Fibroblast of lung (primary cell): ENCODE data around the gene ELP4. TPM values are rescaled to one million over a fixed set of nuclear protein-coding genes. Genes with fewer than 3 reads are reported as not detected.

Source experiments
- DNase-seq, 2 donors: peaks; one replicate each; pipeline versions ENCODE4 v3.0.0 to v3.0.0-alpha.2; 2010; ENCODE audit warnings: low read depth in 2 of 2
- H2AFZ ChIP-seq: 2 replicates; pipeline ENCODE4 v1.5.1; 2012; ENCODE audit warnings: low read length, control low read depth, inconsistent platforms
- H3K27ac ChIP-seq: 2 replicates; pipeline ENCODE4 v1.5.1; 2011; ENCODE audit warnings: low read length, control low read depth; ENCODE audit not compliant: insufficient read depth
- H3K27me3 ChIP-seq: 2 replicates; pipeline ENCODE4 v1.5.1; 2011; ENCODE audit warnings: mild to moderate bottlenecking, low read length; ENCODE audit not compliant: control insufficient read depth, insufficient read depth
- H3K36me3 ChIP-seq: 2 replicates; pipeline ENCODE4 v1.5.1; 2011; ENCODE audit warnings: low read length; ENCODE audit not compliant: control insufficient read depth, insufficient read depth
- H3K4me1 ChIP-seq: 2 replicates; pipeline ENCODE4 v1.5.1; 2011; ENCODE audit warnings: low read length; ENCODE audit not compliant: control insufficient read depth, insufficient read depth; ENCODE audit errors: extremely low read depth
- H3K4me2 ChIP-seq: 2 replicates; pipeline ENCODE4 v1.5.1; 2011; ENCODE audit warnings: low read length, control low read depth; ENCODE audit not compliant: insufficient read depth; ENCODE audit errors: extremely low read depth
- H3K4me3 ChIP-seq, 4 experiments: fragments of 200-600 bp in 1 of 4; sonication (generic) in 1 of 4; replicated peaks in 1 of 4; 2 replicates each; pipeline ENCODE4 v1.5.1; 2011 to 2016; ENCODE audit warnings: low read length in 4 of 4, low read depth in 3 of 4, mild to moderate bottlenecking in 3 of 4, control low read depth in 2 of 4, inconsistent platforms in 1 of 4, mixed read lengths in 1 of 4; ENCODE audit not compliant: insufficient read depth in 1 of 4; ENCODE audit errors: control extremely low read depth in 1 of 4
- H3K79me2 ChIP-seq: 2 replicates; pipeline ENCODE4 v1.5.1; 2012; ENCODE audit warnings: mild to moderate bottlenecking, low read length, inconsistent platforms; ENCODE audit not compliant: control insufficient read depth, insufficient read depth
- H3K9ac ChIP-seq: 2 replicates; pipeline ENCODE4 v1.5.1; 2011; ENCODE audit warnings: mild to moderate bottlenecking, low read length, control low read depth; ENCODE audit not compliant: insufficient read depth
- H3K9me3 ChIP-seq: 2 replicates; pipeline ENCODE4 v1.5.1; 2012; ENCODE audit warnings: low read depth, low read length; ENCODE audit not compliant: control insufficient read depth, insufficient read depth
- H4K20me1 ChIP-seq: 2 replicates; pipeline ENCODE4 v1.5.1; 2011; ENCODE audit warnings: low read length; ENCODE audit not compliant: control insufficient read depth, insufficient read depth; ENCODE audit errors: extremely low read depth
- EZH2 ChIP-seq: IDR thresholded peaks from 2 replicates; pipeline ENCODE4 v1.5.1; 2012; ENCODE audit warnings: low read length, control low read depth, mild to moderate bottlenecking; ENCODE audit errors: missing control alignments
- polyA plus RNA-seq, 2 donors: library from polyadenylated mRNA; depleted of rRNA in 1 of 2; stranded (reverse) in 1 of 2; unstranded in 1 of 2; fragments of >200 nt; gene quantifications; 2 replicates each; pipeline ENCODE4 v1.2.1, GENCODE V29; 2011 to 2012; ENCODE audit warnings: missing spikeins in 1 of 2
- total RNA-seq: library from RNA; depleted of rRNA; stranded (reverse); fragments of >200 nt; gene quantifications from 2 replicates; pipeline ENCODE4 v1.2.1, GENCODE V29; 2014
- TF ChIP-seq, protein P1 (sequence below), 2 donors: IDR thresholded peaks in 1 of 2; conservative IDR thresholded peaks in 1 of 2; 1 replicate in 1 of 2; 2 replicates in 1 of 2; pipeline ENCODE4 v1.5.1; 2011 to 2012; ENCODE audit warnings: low read length in 2 of 2, control low read depth in 1 of 2, inconsistent platforms in 1 of 2, low read depth in 1 of 2, mild to moderate bottlenecking in 1 of 2

Gene ELP4
- total and polyA plus RNA-seq, 2 donors (not counting 1 experiment from before 2014, with no cell fraction given), result 11.7 to 13.1 TPM

DNA sequence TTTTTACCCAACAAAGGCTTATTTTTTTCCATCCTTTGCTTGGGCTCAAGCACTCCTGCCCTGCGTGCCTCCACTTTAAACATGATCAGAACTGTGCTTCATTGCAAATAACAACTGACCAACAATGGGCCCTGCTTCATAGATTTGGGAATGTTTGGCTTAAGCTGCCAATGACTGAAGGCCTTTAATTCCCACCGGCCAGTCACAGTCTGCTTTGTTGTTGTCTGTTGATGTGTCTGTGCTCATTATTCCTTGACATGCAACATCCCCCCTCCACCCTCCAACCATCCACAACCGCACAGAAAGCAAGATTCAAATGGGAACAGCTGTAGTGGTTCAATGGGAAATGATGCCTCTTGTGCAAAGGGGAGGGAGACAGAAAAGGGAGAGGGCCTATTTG is 278.5 kb downstream of the ELP4 start:
- Histone ChIP-seq H4K20me1 (no peaks in the 10 kb centered on the region), H3K27me3 (no peaks in the 10 kb centered on the region), H3K79me2 (no peaks in the 10 kb centered on the region), H3K27ac (no peak overlapping the region), H2AFZ (no peak overlapping the region), H3K4me3 (no peak overlapping the region), H3K36me3 (no peaks in the 10 kb centered on the region), H3K4me2 (no peak overlapping the region), H3K9me3 (no peaks in the 10 kb centered on the region), H3K9ac (no peak overlapping the region), H3K4me1 (no peaks in the 10 kb centered on the region)
- no peak for DNase-seq
- TF ChIP-seq, protein P1, sequence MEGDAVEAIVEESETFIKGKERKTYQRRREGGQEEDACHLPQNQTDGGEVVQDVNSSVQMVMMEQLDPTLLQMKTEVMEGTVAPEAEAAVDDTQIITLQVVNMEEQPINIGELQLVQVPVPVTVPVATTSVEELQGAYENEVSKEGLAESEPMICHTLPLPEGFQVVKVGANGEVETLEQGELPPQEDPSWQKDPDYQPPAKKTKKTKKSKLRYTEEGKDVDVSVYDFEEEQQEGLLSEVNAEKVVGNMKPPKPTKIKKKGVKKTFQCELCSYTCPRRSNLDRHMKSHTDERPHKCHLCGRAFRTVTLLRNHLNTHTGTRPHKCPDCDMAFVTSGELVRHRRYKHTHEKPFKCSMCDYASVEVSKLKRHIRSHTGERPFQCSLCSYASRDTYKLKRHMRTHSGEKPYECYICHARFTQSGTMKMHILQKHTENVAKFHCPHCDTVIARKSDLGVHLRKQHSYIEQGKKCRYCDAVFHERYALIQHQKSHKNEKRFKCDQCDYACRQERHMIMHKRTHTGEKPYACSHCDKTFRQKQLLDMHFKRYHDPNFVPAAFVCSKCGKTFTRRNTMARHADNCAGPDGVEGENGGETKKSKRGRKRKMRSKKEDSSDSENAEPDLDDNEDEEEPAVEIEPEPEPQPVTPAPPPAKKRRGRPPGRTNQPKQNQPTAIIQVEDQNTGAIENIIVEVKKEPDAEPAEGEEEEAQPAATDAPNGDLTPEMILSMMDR (conservative IDR thresholded peaks at IDR 0.05 in 1 of 2, IDR thresholded peaks at IDR 0.05 in 1 of 2; ENCODE audit: low read depth in 1 of 2, low read length in 2 of 2), result no peak
- no peak for TF ChIP-seq EZH2

DNA sequence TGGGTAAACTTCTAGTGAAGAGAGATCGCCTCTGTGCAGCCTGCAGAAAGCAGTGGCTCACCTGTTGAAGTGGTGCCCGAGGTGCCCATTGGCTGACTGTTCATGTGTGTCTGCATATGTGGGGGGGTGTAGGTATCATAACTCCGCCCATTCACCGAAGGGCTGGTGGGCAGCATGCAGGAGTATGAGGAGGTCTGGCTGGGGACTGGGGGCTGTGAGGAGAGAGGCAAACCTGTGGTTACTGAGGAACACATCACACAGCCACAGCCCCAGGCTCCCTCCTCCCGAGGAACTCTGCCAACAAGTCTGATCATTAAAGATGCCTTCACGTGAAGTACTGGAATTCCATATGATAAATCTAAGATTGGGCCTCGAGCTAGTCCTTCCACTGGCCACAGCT is 281.1 kb downstream of the ELP4 start:
- no peak overlapping the region for H3K4me3 ChIP-seq
- no peak for DNase-seq
- H3K27ac ChIP-seq, result no peak overlapping the region
- no peak overlapping the region for H2AFZ ChIP-seq
- H3K9ac ChIP-seq, result no peak overlapping the region
- peaks cover 3% of the 10 kb centered on the region for H3K27me3 ChIP-seq
- H3K9me3 ChIP-seq, result no peaks in the 10 kb centered on the region
- H3K79me2 ChIP-seq, result no peaks in the 10 kb centered on the region
- TF ChIP-seq, protein P1 (conservative IDR thresholded peaks at IDR 0.05 in 1 of 2, IDR thresholded peaks at IDR 0.05 in 1 of 2; ENCODE audit: low read depth in 1 of 2, low read length in 2 of 2), result no peak
- TF ChIP-seq EZH2, result no peak
- H3K36me3 ChIP-seq, result no peaks in the 10 kb centered on the region
- no peaks in the 10 kb centered on the region for H3K4me1 ChIP-seq
- H3K4me2 ChIP-seq, result no peak overlapping the region
- H4K20me1 ChIP-seq, result no peaks in the 10 kb centered on the region

DNA sequence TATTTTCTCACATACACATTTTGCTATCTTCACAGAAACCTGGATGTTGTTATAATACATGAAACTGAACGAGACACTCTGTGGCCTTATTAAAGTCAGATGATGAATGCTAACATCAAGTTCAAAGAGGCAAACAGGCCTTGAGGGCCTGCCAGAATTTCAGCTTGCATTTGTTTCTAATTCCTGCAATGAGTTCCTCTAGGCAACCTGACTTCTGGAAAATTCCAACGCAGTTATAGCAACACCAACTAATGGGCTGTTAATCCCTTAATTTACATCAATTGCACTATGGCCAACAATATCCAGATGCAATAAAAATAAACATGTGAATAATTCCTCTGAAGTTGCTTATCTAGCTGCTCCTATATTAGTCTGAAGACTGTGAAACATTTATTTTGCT is 282.5 kb downstream of the ELP4 start:
- Histone ChIP-seq H3K4me3 (no peak overlapping the region), H4K20me1 (no peaks in the 10 kb centered on the region), H3K79me2 (no peaks in the 10 kb centered on the region), H3K36me3 (no peaks in the 10 kb centered on the region), H2AFZ (no peak overlapping the region), H3K4me1 (no peaks in the 10 kb centered on the region), H3K9me3 (no peaks in the 10 kb centered on the region), H3K9ac (no peak overlapping the region), H3K27ac (no peak overlapping the region), H3K27me3 (peaks cover 7% of the 10 kb centered on the region), H3K4me2 (no peak overlapping the region)
- no peak for TF ChIP-seq EZH2
- TF ChIP-seq, protein P1 (conservative IDR thresholded peaks at IDR 0.05 in 1 of 2, IDR thresholded peaks at IDR 0.05 in 1 of 2; ENCODE audit: low read depth in 1 of 2, low read length in 2 of 2), result no peak
- DNase-seq, result no peak
